Measurements from ENCODE around the gene PTPRG. TPM values are rescaled to one million over a fixed set of nuclear protein-coding genes. Genes with fewer than 3 reads are reported as not detected.
A peak's percentile ranks its signal among the peaks of the same experiment; 100 is the strongest.

PTPRG gene
- total and polyA plus RNA-seq, 2 donors (not counting 3 experiments of a cell fraction or from before 2014, with no cell fraction given), result 8.9 to 39.1 TPM

DNA sequence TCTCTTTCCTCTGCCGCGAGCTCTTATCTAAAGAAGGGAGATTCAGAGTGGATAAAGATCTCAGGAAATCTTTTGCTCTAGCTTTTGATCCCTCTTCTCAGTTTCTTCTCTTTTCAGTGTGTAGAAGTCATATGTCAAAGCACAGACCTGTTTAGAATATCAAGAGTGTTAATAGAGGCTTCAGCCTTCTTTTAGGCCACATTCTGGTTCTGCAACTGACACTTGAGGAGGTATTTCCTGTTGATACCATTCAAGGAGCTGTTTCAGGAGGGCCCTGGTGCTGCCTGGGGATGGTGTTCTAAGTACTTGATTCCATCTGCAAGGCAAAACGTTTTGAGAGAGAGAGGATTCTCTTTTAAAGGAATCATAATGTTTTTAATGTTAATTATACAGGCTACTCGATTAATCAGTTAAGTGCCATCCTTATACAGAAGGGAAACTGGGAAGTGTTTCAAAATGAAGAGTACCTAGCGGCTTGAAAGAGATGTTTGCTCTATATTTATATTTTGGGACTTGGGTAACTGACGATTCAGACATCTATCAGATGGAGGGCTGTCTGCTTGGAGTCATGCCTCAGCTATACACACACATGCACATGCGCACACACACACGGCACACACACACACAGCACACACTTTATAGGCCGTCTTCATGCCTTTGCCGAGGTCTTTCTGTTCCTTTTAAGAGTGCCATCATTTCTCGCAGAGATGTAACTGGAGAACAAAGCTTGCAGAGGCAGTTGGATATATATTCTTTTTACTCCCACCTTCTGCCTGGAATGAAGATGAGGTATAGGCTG, 313.9 kb downstream of the PTPRG start:
- Histone ChIP-seq H3K79me2 (ENCODE audit: control insufficient read depth, insufficient read depth, low read length) (no peaks in the 10 kb centered on the region), H3K4me3 (replicated peaks in 1 of 3; ENCODE audit: insufficient read depth in 1 of 3, low read depth in 1 of 3, low read length in 3 of 3) (no peak overlapping the region), H3K27me3 (ENCODE audit: control insufficient read depth in 2 of 2, insufficient read depth in 2 of 2, low read length in 2 of 2) (no peaks in the 10 kb centered on the region), H2AFZ (ENCODE audit: low read depth, low read length) (no peak overlapping the region), H3K27ac (ENCODE audit: insufficient read depth, low read depth, low read length) (no peak overlapping the region), H3K9me3 (replicated peaks; ENCODE audit: control insufficient read depth, insufficient read depth, low read length) (no peaks in the 10 kb centered on the region), H3K4me2 (ENCODE audit: insufficient read depth, low read length) (no peak overlapping the region), H3K4me1 (ENCODE audit: control insufficient read depth, extremely low read depth, insufficient read depth, low read length) (no peaks in the 10 kb centered on the region), H3K9me1 (replicated peaks; ENCODE audit: control insufficient read depth, extremely low read depth, insufficient read depth, low read length) (no peaks in the 10 kb centered on the region), H3K36me3 (ENCODE audit: control insufficient read depth in 2 of 2, extremely low read depth in 1 of 2, insufficient read depth in 2 of 2, low read length in 2 of 2) (no peaks in the 10 kb centered on the region), H3K9ac (replicated peaks; ENCODE audit: extremely low read depth, insufficient read depth, low read length) (no peak overlapping the region), H4K20me1 (replicated peaks; ENCODE audit: control insufficient read depth, extremely low read depth, insufficient read depth, low read length) (no peaks in the 10 kb centered on the region)
- DNase-seq (ENCODE audit: low read depth, low spot score) (peak; percentile 30), FAIRE-seq (no peak)
- dilution Hi-C loops (cut with MboI; ENCODE audit: extremely low pct_ligation_motif_present, low sequenced_read_pairs) (no loop called here), intact Hi-C loops (cut with micrococcal nuclease) (no loop called here)
- POLR2A ChIA-PET, result no interaction called here
- TF ChIP-seq POLR2AphosphoS5 (IDR thresholded peaks at IDR 0.05; ENCODE audit: insufficient read depth, low read depth, low read length) (no peak), POLR2A (IDR thresholded peaks at IDR 0.05; ENCODE audit: low read depth, low read length) (no peak), MYC (IDR thresholded peaks at IDR 0.05; ENCODE audit: low read depth, low read length) (no peak), CTCF (IDR thresholded peaks at IDR 0.05; ENCODE audit: extremely low read depth in 1 of 2, insufficient read depth in 1 of 2, low read depth in 1 of 2, low read length in 2 of 2) (no peak), EZH2 (IDR thresholded peaks at IDR 0.05; ENCODE audit: borderline replicate concordance, low read depth, low read length, severe bottlenecking) (no peak), JUN (IDR thresholded peaks at IDR 0.05; ENCODE audit: borderline replicate concordance, insufficient read depth, insufficient read length, low read depth) (no peak), GATA2 (IDR thresholded peaks at IDR 0.05; ENCODE audit: insufficient read depth, insufficient read length, low read depth, low read length) (no peak), FOS (IDR thresholded peaks at IDR 0.05; ENCODE audit: borderline replicate concordance, insufficient read depth, low read length) (no peak)
- TF ChIP-seq, protein P1, sequence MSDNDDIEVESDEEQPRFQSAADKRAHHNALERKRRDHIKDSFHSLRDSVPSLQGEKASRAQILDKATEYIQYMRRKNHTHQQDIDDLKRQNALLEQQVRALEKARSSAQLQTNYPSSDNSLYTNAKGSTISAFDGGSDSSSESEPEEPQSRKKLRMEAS (IDR thresholded peaks at IDR 0.05; ENCODE audit: insufficient read depth, insufficient read length), result no peak
- CTCF ChIA-PET, result interaction anchor here (0.9 to 1.2 kb wide), 5 partner anchors 14 to 314 kb away, joined by 3 to 6 read pairs (median 3); partner anchors contain the start of gene PTPRG
- no TSS peak for BruUV-seq (replicated peaks)
